T-helper 17 cell (primary cell): Measurements from ENCODE around the gene CD82. TPM values are rescaled to one million over a fixed set of nuclear protein-coding genes. Genes with fewer than 3 reads are reported as not detected.

Experiments used
- ATAC-seq: fragments of 150-1000 bp; cut with Tn5 transposase; 2 replicates; pipeline ENCODE4 v1.10.0; 2021; ENCODE audit warnings: mild to moderate bottlenecking, moderate library complexity
- DNase-seq, 3 donors: peaks; one replicate each; pipeline versions ENCODE4 v3.0.0 to v3.0.0-alpha.2; 2020 to 2021
- H3K9me3 ChIP-seq: one replicate; pipeline ENCODE4 v1.7.0; 2013; ENCODE audit warnings: low read length, mild to moderate bottlenecking; ENCODE audit not compliant: control insufficient read depth, poor library complexity, severe bottlenecking
- H3K27ac Mint-ChIP-seq: one replicate; pipeline ENCODE4 v1.8.0; 2022; ENCODE audit warnings: mild to moderate bottlenecking, moderate library complexity, mixed read lengths
- H3K27me3 Mint-ChIP-seq: one replicate; pipeline ENCODE4 v1.8.0; 2022; ENCODE audit warnings: mixed read lengths
- H3K36me3 Mint-ChIP-seq: one replicate; pipeline ENCODE4 v1.8.0; 2022; ENCODE audit warnings: low read depth, mixed read lengths
- H3K4me1 Mint-ChIP-seq: one replicate; pipeline ENCODE4 v1.8.0; 2022; ENCODE audit warnings: mild to moderate bottlenecking, mixed read lengths
- H3K4me3 Mint-ChIP-seq: one replicate; pipeline ENCODE4 v1.8.0; 2022; ENCODE audit warnings: mild to moderate bottlenecking, moderate library complexity, mixed read lengths
- total RNA-seq, 4 donors: library from RNA in 2 of 4; stranded (reverse) in 2 of 4; gene quantifications; one replicate each; pipeline ENCODE4 v1.2.3 and lab custom pipeline; 2022 to 2026

CD82 gene
- total RNA-seq, 2 donors from 2014 or later: 112 to 146 TPM

DNA sequence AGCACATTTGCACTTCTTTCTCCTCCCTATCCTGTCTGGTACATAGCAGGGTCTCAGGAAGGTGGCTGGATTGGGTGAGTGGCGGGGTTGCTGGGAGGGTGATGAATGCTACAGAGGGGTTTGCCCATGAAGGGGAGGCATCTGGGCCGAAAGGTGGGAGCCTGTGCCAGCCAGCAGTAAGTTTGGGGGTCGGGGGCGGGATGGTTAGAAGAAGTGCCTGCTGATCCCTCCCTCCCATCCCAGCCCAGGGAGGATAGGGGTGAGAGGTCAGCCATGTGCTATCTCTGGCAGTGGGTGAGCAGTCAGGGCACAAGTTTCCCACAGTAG lies 2.8 kb downstream of the CD82 start:
- no peak for DNase-seq
- H3K27ac Mint-ChIP-seq: peak overlapping the region; percentile 98
- peak overlapping the region; percentile 94 for H3K4me3 Mint-ChIP-seq
- H3K9me3 ChIP-seq: no peaks in the 10 kb centered on the region
- H3K27me3 Mint-ChIP-seq: no peaks in the 10 kb centered on the region
- no peak for ATAC-seq
- H3K4me1 Mint-ChIP-seq: peaks cover 69% of the 10 kb centered on the region
- peaks cover 2% of the 10 kb centered on the region for H3K36me3 Mint-ChIP-seq

GRCh38 chr11:44568658-44569473 lies 3.4 kb downstream of the CD82 start:
- no peaks in the 10 kb centered on the region for H3K9me3 ChIP-seq
- Mint-ChIP-seq H3K36me3 (peaks cover 2% of the 10 kb centered on the region), H3K27ac (peak overlapping the region; percentile 98), H3K27me3 (no peaks in the 10 kb centered on the region), H3K4me3 (peak overlapping the region; percentile 94), H3K4me1 (peaks cover 75% of the 10 kb centered on the region)
- DNase-seq (peak; percentile 69 to 88 (median 81)), ATAC-seq (peak; percentile 72)

- Mint-ChIP-seq H3K4me3 (peak overlapping the region; percentile 94), H3K36me3 (peaks cover 2% of the 10 kb centered on the region), H3K4me1 (peaks cover 82% of the 10 kb centered on the region), H3K27me3 (no peaks in the 10 kb centered on the region), H3K27ac (peak overlapping the region; percentile 98)
- H3K9me3 ChIP-seq: no peaks in the 10 kb centered on the region
- no peak for DNase-seq
- ATAC-seq: no peak
Observed at GRCh38 chr11:44570411-44571155, 5.1 kb downstream of the CD82 start.

GRCh38 chr11:44571871-44572270 lies 6.4 kb downstream of the CD82 start:
- no peaks in the 10 kb centered on the region for H3K9me3 ChIP-seq
- H3K4me3 Mint-ChIP-seq: peak overlapping the region; percentile 33
- ATAC-seq: no peak
- peaks cover 2% of the 10 kb centered on the region for H3K36me3 Mint-ChIP-seq
- H3K27ac Mint-ChIP-seq: peak overlapping the region; percentile 98
- DNase-seq: no peak
- H3K4me1 Mint-ChIP-seq: peaks cover 81% of the 10 kb centered on the region
- H3K27me3 Mint-ChIP-seq: no peaks in the 10 kb centered on the region

- no peak for ATAC-seq
- DNase-seq: no peak
- H3K4me3 Mint-ChIP-seq: peak overlapping the region; percentile 72
- no peaks in the 10 kb centered on the region for H3K27me3 Mint-ChIP-seq
- peaks cover 79% of the 10 kb centered on the region for H3K4me1 Mint-ChIP-seq
- H3K9me3 ChIP-seq: no peaks in the 10 kb centered on the region
- H3K36me3 Mint-ChIP-seq: peaks cover 3% of the 10 kb centered on the region
- H3K27ac Mint-ChIP-seq: peak overlapping the region; percentile 98
Observed at GRCh38 chr11:44572436-44572835, 7.0 kb downstream of the CD82 start.

DNA sequence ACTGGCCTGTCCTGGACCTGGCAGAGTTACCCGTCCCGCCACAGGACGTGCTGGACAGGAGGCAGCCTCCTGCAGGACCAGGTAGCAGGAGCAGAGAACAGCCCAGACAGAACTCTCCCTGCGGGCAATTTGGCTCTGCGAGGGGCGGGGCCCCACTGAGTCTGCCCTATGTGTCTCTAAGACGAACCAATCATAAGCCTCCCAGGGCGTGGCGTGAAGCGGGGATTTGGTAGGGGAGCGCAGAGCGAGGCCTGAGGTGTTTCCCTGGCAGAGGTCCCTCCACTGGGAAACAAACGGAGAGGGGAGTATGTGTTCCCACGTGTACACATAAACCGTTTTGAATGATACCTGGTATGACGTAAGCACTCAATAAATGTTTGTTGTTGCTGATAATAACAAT lies 7.4 kb downstream of the CD82 start:
- Mint-ChIP-seq H3K4me1 (peaks cover 78% of the 10 kb centered on the region), H3K27ac (peak overlapping the region; percentile 98), H3K36me3 (peaks cover 3% of the 10 kb centered on the region), H3K27me3 (no peaks in the 10 kb centered on the region), H3K4me3 (peak overlapping the region; percentile 64)
- no peak for ATAC-seq
- H3K9me3 ChIP-seq: no peaks in the 10 kb centered on the region
- DNase-seq: peak in 1 of 3 donors; percentile 35

DNA sequence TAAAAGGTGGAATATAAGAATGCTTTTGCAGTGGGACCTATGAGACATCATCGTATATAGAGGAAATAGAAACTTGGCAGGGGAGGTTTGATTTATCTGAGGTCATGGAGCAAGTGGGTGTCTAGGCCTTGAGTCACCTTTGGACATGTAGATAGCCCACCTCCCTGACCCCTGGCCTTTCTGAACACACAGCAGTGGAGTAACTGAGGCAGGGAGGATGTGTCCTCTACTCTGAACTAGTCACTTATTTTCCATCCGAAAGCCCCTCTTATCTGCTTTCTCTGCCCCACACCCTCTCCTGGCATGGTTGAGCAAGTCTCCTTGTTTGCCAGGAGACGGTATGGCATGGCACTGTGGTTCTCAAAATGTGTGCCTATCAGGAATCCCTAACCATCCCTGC lies 7.9 kb downstream of the CD82 start:
- DNase-seq (no peak), ATAC-seq (no peak)
- Mint-ChIP-seq H3K36me3 (peaks cover 3% of the 10 kb centered on the region), H3K27ac (peak overlapping the region; percentile 98), H3K27me3 (no peaks in the 10 kb centered on the region), H3K4me3 (peak overlapping the region; percentile 82), H3K4me1 (peaks cover 76% of the 10 kb centered on the region)
- no peaks in the 10 kb centered on the region for H3K9me3 ChIP-seq

DNA sequence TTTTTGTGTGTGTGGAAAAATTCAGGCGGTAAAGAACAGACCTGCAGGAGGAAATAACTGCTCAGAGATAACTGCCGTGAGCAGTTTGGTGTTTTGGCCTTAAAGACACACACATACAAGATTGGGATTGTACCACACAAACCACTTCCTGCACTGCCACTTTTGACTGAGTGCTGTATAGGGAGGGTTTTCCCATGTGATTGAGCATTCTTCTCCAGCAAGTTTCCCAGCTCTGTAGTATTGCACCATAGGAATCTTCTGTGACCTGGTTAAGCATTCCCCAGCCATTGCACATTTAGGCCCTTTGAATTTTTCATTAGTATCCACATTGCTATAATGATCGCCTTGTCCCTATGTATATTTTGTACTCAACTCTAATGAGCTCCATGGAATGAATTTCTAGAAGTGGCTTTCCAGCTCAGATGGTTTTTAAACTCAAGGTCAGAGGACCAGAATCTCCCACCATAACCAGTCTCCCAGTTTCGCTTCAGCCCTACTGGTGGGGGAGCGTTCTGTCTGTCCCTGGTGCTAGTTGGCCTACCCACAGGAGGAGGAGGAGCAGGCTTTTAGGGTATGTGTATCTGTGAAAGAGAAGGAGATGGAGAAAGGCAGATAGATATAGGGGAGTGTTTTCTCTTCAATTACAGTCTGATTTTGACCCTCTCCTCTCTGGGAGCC lies 9.3 kb downstream of the CD82 start:
- H3K9me3 ChIP-seq: no peaks in the 10 kb centered on the region
- Mint-ChIP-seq H3K27me3 (no peaks in the 10 kb centered on the region), H3K27ac (peak overlapping the region; percentile 98), H3K36me3 (peaks cover 3% of the 10 kb centered on the region), H3K4me3 (peak overlapping the region; percentile 82), H3K4me1 (peaks cover 71% of the 10 kb centered on the region)
- ATAC-seq: peak; percentile 83
- no peak for DNase-seq

- H3K9me3 ChIP-seq: no peaks in the 10 kb centered on the region
- ATAC-seq (no peak), DNase-seq (no peak)
- H3K4me3 Mint-ChIP-seq: peak overlapping the region; percentile 82
- no peaks in the 10 kb centered on the region for H3K27me3 Mint-ChIP-seq
- H3K4me1 Mint-ChIP-seq: peaks cover 71% of the 10 kb centered on the region
- peak overlapping the region; percentile 98 for H3K27ac Mint-ChIP-seq
- peaks cover 3% of the 10 kb centered on the region for H3K36me3 Mint-ChIP-seq
Observed at GRCh38 chr11:44575288-44575672, 9.8 kb downstream of the CD82 start.

DNA sequence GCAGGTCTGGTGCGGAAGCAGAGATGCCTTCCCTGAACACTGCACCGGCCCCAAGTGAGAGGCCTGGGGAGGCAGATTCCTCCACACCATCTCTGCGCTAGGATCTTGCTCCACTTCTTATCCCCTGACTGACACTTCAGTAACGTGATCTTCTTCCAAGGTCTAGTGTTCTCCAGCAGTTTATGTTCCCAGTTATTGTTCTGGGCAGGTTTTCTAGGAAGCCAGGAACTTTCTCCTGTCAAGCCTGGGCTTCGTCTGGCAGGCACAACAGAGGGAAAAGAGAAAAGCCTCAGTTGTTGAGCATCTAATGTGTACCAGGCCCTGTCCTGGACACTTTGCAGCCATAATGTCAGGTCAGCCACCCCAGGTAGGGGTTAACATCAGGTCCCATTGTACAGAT lies 10.5 kb downstream of the CD82 start:
- no peaks in the 10 kb centered on the region for H3K27me3 Mint-ChIP-seq
- peaks cover 70% of the 10 kb centered on the region for H3K4me1 Mint-ChIP-seq
- DNase-seq (no peak), ATAC-seq (no peak)
- H3K27ac Mint-ChIP-seq: peak overlapping the region; percentile 92
- H3K9me3 ChIP-seq: no peaks in the 10 kb centered on the region
- peak overlapping the region; percentile 82 for H3K4me3 Mint-ChIP-seq
- H3K36me3 Mint-ChIP-seq: peaks cover 3% of the 10 kb centered on the region

DNA sequence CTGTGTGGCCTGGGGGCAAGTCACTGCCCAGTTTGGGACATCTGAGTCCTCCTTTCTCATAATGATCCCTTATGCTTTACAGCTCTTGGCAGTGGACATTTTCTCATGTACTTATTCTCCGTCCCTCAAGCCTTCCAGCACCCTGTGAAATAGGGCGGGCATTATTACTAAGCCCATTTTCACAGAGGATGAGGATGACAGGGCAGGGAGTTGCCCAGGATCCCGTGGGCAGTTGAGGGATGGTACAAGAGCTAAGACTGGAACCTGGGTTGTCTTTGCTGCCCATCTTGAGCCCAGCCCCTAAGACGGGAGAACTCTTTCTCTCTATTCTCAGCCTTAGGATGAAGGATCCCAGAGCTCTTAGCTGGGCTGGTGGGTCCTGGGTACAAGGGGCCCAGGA lies 11.2 kb downstream of the CD82 start:
- Mint-ChIP-seq H3K4me1 (peaks cover 71% of the 10 kb centered on the region), H3K27me3 (no peaks in the 10 kb centered on the region), H3K27ac (peak overlapping the region; percentile 92), H3K36me3 (peaks cover 3% of the 10 kb centered on the region), H3K4me3 (no peak overlapping the region)
- no peaks in the 10 kb centered on the region for H3K9me3 ChIP-seq
- DNase-seq (no peak), ATAC-seq (no peak)

DNA sequence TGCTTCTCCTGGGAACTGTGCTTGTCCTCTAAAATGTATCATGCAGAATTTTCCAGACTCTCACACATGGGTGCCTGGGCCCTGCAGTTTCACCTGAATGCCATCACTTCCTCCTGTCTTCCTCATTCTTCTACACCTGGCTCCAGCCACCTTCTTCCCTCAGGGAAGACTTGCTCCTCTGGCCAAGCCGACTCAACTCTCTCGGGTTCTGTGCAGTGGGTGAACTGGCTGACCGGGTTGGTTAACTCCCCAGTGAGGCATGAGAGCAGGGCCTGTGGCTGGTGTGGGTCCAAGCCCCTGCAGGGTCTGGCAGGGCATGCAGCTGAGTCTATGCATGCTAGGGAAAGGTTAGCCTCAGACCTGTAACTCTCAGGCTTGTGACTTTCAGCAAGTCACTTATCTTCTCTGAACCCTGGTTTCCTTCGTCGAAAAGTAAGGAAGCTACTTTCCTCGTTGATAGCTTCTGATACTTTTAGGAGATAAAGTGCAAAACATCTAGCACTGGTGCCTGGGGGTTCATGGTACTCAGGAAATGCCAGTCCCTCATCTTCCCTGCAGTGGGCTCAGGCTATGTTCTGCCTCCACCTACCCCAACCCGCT lies 11.9 kb downstream of the CD82 start:
- Mint-ChIP-seq H3K36me3 (peaks cover 3% of the 10 kb centered on the region), H3K4me3 (no peak overlapping the region), H3K27ac (peak overlapping the region; percentile 92), H3K4me1 (peaks cover 66% of the 10 kb centered on the region), H3K27me3 (no peaks in the 10 kb centered on the region)
- DNase-seq (no peak), ATAC-seq (no peak)
- no peaks in the 10 kb centered on the region for H3K9me3 ChIP-seq

DNA sequence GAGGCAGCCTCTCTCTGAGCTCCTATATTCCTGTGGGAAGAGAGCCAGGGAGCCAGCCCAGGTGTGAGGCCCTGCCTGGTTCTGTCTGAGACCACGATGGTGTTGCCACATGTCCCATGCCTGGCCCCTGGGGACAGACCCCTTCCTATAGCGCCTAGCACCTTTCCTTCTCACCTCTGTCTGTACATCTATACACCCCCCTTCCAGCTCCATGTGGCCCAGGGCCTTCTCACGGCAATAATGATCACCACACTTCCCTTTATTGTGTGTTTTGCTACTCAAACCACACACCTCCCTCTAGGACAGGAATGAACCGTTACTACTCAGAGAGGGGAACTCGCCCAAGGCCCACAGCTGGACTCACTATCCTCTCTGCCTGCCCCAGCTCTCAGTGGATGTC lies 12.8 kb downstream of the CD82 start:
- Mint-ChIP-seq H3K36me3 (peaks cover 3% of the 10 kb centered on the region), H3K4me1 (peaks cover 57% of the 10 kb centered on the region), H3K27ac (peak overlapping the region; percentile 92), H3K4me3 (peak overlapping the region; percentile 21), H3K27me3 (no peaks in the 10 kb centered on the region)
- ATAC-seq: no peak
- DNase-seq: no peak
- no peaks in the 10 kb centered on the region for H3K9me3 ChIP-seq
